ENCODE measurements around the gene APCS. TPM values are rescaled to one million over a fixed set of nuclear protein-coding genes. Genes with fewer than 3 reads are reported as not detected.

The APCS gene
- 0.42 TPM for total RNA-seq (2021; ENCODE audit: unreplicated experiment)
- not detected in 2 replicates for polyA plus RNA-seq (2012)
- Bru-seq, nascent RNA, result not detected
- not detected for BruChase-seq, experiment 1, labeled RNA remaining after a 6-hour chase
- BruChase-seq, experiment 2, labeled RNA remaining after a 2-hour chase, result not detected
- long read RNA-seq, result 0 reads

GRCh38 chr1:159587461-159587951 is at the start of gene APCS:
Gene APCS (plus strand): TSS chr1:159587826. CDS start chr1:159587922, 96 bp downstream.
- RAD21 ChIA-PET (ENCODE audit: low non-redundant PET in 1 of 2, low total read pairs in 2 of 2, uncharacterized antibody in 2 of 2, unreplicated experiment in 2 of 2), result no interaction called here

More at GRCh38 chr1:159587461-159587951, at the start of gene APCS:
- H3K27ac ChIP-seq (ENCODE audit: low read depth, low read length), result no peak within 1 kb of the TSS
- ATAC-seq, result no peak
- H3K4me2 ChIP-seq (ENCODE audit: low read length), result no peak within 1 kb of the TSS
- TF ChIP-seq CBX3 (IDR thresholded peaks at IDR 0.05; ENCODE audit: low read depth) (no peak), SP1 (IDR thresholded peaks at IDR 0.05; ENCODE audit: low read depth) (no peak), TCF7L2 (IDR thresholded peaks at IDR 0.05; ENCODE audit: borderline replicate concordance, extremely low read depth, insufficient read depth, insufficient read length) (no peak), EGR1 (IDR thresholded peaks at IDR 0.05; ENCODE audit: low read depth) (no peak), YY1 (IDR thresholded peaks at IDR 0.05; ENCODE audit: extremely low read depth, insufficient replicate concordance, low read depth, low read length) (no peak), FOSL1 (IDR thresholded peaks at IDR 0.05; ENCODE audit: low read depth) (no peak), CEBPB (IDR thresholded peaks at IDR 0.05; ENCODE audit: low read depth) (no peak), ELF1 (IDR thresholded peaks at IDR 0.05; ENCODE audit: borderline replicate concordance, low read depth) (no peak), RAD21 (IDR thresholded peaks at IDR 0.05; ENCODE audit: low read depth) (no peak), ZNF274 (IDR thresholded peaks at IDR 0.05; ENCODE audit: low read depth, low read length) (no peak)
- TF ChIP-seq, protein P1, sequence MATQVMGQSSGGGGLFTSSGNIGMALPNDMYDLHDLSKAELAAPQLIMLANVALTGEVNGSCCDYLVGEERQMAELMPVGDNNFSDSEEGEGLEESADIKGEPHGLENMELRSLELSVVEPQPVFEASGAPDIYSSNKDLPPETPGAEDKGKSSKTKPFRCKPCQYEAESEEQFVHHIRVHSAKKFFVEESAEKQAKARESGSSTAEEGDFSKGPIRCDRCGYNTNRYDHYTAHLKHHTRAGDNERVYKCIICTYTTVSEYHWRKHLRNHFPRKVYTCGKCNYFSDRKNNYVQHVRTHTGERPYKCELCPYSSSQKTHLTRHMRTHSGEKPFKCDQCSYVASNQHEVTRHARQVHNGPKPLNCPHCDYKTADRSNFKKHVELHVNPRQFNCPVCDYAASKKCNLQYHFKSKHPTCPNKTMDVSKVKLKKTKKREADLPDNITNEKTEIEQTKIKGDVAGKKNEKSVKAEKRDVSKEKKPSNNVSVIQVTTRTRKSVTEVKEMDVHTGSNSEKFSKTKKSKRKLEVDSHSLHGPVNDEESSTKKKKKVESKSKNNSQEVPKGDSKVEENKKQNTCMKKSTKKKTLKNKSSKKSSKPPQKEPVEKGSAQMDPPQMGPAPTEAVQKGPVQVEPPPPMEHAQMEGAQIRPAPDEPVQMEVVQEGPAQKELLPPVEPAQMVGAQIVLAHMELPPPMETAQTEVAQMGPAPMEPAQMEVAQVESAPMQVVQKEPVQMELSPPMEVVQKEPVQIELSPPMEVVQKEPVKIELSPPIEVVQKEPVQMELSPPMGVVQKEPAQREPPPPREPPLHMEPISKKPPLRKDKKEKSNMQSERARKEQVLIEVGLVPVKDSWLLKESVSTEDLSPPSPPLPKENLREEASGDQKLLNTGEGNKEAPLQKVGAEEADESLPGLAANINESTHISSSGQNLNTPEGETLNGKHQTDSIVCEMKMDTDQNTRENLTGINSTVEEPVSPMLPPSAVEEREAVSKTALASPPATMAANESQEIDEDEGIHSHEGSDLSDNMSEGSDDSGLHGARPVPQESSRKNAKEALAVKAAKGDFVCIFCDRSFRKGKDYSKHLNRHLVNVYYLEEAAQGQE (IDR thresholded peaks at IDR 0.05; ENCODE audit: low read depth), result no peak
- TF ChIP-seq, protein P2, sequence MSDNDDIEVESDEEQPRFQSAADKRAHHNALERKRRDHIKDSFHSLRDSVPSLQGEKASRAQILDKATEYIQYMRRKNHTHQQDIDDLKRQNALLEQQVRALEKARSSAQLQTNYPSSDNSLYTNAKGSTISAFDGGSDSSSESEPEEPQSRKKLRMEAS (IDR thresholded peaks at IDR 0.05), result no peak
- TF ChIP-seq, protein P3, sequence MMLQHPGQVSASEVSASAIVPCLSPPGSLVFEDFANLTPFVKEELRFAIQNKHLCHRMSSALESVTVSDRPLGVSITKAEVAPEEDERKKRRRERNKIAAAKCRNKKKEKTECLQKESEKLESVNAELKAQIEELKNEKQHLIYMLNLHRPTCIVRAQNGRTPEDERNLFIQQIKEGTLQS (IDR thresholded peaks at IDR 0.05), result no peak
- TF ChIP-seq, protein P4, sequence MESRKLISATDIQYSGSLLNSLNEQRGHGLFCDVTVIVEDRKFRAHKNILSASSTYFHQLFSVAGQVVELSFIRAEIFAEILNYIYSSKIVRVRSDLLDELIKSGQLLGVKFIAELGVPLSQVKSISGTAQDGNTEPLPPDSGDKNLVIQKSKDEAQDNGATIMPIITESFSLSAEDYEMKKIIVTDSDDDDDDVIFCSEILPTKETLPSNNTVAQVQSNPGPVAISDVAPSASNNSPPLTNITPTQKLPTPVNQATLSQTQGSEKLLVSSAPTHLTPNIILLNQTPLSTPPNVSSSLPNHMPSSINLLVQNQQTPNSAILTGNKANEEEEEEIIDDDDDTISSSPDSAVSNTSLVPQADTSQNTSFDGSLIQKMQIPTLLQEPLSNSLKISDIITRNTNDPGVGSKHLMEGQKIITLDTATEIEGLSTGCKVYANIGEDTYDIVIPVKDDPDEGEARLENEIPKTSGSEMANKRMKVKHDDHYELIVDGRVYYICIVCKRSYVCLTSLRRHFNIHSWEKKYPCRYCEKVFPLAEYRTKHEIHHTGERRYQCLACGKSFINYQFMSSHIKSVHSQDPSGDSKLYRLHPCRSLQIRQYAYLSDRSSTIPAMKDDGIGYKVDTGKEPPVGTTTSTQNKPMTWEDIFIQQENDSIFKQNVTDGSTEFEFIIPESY (IDR thresholded peaks at IDR 0.05; ENCODE audit: extremely low read depth, insufficient replicate concordance, low read length), result no peak
- TF ChIP-seq, protein P5, sequence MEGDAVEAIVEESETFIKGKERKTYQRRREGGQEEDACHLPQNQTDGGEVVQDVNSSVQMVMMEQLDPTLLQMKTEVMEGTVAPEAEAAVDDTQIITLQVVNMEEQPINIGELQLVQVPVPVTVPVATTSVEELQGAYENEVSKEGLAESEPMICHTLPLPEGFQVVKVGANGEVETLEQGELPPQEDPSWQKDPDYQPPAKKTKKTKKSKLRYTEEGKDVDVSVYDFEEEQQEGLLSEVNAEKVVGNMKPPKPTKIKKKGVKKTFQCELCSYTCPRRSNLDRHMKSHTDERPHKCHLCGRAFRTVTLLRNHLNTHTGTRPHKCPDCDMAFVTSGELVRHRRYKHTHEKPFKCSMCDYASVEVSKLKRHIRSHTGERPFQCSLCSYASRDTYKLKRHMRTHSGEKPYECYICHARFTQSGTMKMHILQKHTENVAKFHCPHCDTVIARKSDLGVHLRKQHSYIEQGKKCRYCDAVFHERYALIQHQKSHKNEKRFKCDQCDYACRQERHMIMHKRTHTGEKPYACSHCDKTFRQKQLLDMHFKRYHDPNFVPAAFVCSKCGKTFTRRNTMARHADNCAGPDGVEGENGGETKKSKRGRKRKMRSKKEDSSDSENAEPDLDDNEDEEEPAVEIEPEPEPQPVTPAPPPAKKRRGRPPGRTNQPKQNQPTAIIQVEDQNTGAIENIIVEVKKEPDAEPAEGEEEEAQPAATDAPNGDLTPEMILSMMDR (IDR thresholded peaks at IDR 0.05 in 2 of 3, conservative IDR thresholded peaks at IDR 0.05 in 1 of 3; ENCODE audit: borderline replicate concordance in 1 of 3, insufficient read depth in 1 of 3, low read depth in 2 of 3, low read length in 2 of 3), result no peak
- peaks cover 5% of the 10 kb centered on the region for H3K27me3 ChIP-seq (ENCODE audit: insufficient read depth, low read length)
- H4K20me1 ChIP-seq (ENCODE audit: insufficient read depth), result no peaks in the 10 kb centered on the region
- no peak within 1 kb of the TSS for H3K9ac ChIP-seq (ENCODE audit: low read length)
- no peaks in the 10 kb centered on the region for H3K9me2 ChIP-seq (ENCODE audit: insufficient read depth)
- CTCF ChIA-PET, result no interaction called here
- no peaks in the 10 kb centered on the region for H3K9me3 ChIP-seq (ENCODE audit: control insufficient read depth in 1 of 2, insufficient read depth in 1 of 2, low read depth in 1 of 2, low read length in 2 of 2)
- POLR2A ChIA-PET, result interaction anchor here (0.6 kb wide), 1 partner anchor 210 kb away, joined by 3 read pairs; no protein-coding TSS in a partner anchor
- no peaks in the 10 kb centered on the region for H3K36me3 ChIP-seq (ENCODE audit: control insufficient read depth in 1 of 2, insufficient read depth in 2 of 2, low read length in 2 of 2)
- H3K4me1 ChIP-seq (ENCODE audit: control insufficient read depth in 1 of 2, insufficient read depth in 2 of 2, low read length in 2 of 2), result no peaks in the 10 kb centered on the region
- BruUV-seq (replicated peaks), result no TSS peak
- intact Hi-C loops (cut with micrococcal nuclease), result no loop called here
- DNase-seq (ENCODE audit: low read depth, low spot score), result no peak
- no peaks in the 10 kb centered on the region for H3K79me2 ChIP-seq (ENCODE audit: insufficient read depth, low read length)
- H2AFZ ChIP-seq (ENCODE audit: low read depth, low read length, poor library complexity, severe bottlenecking), result no peak within 1 kb of the TSS
- H3K4me3 ChIP-seq (replicated peaks in 1 of 2; ENCODE audit: low read depth in 1 of 2, low read length in 2 of 2), result no peak within 1 kb of the TSS

Data from HCT116 (cell line).